Epidermal melanocyte (primary cell): ENCODE measurements around the gene SLC24A3.
A peak's percentile ranks its signal among the peaks of the same experiment; 100 is the strongest.

Source experiments
- DNase-seq: peaks from one replicate; pipeline ENCODE4 v3.0.0; 2011; ENCODE audit warnings: low spot score; ENCODE audit not compliant: insufficient read length

Gene SLC24A3

DNA sequence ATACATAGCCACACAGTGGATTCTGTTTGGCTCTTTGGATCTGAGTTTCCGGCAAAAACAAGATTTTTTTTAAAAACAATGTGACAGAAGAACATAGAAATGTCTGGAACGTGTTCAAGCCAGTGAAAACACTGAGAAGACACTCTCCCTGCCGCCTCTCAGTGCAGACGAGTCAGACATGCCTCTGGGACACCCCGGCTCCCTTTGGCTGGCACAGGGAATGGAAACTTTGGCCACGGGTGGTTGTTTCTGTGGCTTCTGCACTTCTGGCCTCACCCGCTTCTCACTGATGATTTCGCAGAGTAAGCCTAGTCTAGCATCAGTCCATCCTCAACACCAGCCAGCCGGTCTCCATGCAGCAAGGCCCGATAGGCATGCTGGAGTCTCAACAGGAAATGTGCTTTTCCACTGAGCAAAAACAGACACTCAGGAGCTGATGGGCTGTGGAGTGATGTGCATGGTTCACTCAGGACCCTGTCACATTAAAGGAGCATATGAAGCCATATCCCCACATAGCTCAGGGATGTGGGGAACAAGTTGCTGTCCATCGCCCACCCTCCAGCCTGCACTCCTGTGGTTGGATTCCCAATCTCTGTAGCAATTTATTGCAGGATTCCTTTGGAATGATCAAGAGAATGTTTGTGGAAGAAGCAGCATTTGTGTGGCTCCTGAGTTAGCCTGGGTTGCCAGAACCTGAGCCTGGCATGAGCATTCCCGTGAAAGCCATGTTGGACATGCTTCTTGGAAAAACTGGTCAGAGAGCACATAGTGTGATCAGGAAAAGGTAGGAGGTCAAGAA, 283.7 kb downstream of the SLC24A3 start:
- DNase-seq = no peak

- no peak for DNase-seq
Measured at GRCh38 chr20:19497064-19497463, 284.6 kb downstream of the SLC24A3 start.

DNA sequence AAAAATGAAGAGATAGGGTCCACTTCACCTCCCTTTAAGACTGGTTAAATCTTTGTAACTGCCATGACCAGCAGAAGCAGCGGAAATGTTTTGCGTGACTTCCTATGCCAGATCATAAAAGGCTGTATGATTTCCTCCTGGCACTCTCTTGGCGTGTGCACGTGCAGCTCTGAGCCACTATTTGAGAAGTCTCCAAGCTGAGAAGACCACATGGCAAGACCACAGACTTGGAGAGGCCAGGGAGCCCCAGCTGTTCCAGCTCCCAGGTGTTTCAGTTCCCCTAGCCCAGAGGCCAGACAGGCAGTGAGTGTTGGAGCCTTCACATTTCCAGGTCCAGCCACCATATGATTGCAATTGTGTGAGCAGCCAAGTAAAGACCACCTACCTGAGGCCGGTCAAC, 286.3 kb downstream of the SLC24A3 start:
- DNase-seq = no peak

GRCh38 chr20:19501476-19502115, 289.2 kb downstream of the SLC24A3 start:
- DNase-seq = no peak

GRCh38 chr20:19502169-19502568, 289.7 kb downstream of the SLC24A3 start:
- peak; percentile 45 for DNase-seq

GRCh38 chr20:19504251-19504650, 291.8 kb downstream of the SLC24A3 start:
- DNase-seq = no peak

DNA sequence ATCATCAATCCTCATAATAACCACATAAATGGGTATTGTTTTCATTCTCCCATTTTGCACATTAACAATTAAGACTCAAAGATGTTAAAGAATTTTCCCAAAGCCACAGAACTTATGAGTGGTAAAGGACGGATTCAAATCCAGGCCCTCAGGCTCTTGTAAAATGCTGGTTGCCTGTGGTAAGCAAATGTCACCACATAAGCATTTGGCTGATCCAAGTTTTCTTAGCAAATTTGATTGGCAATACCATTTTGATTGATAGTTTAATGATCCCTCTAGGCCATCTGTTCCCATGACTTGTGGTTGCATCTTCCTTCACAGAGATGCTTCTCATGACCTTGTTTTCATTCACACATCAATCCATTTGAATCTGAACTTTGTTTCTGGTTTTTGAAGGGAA, 293.6 kb downstream of the SLC24A3 start:
- peak; percentile 66 for DNase-seq

- DNase-seq = no peak
Measured at GRCh38 chr20:19508449-19508848, 296.0 kb downstream of the SLC24A3 start.

DNA sequence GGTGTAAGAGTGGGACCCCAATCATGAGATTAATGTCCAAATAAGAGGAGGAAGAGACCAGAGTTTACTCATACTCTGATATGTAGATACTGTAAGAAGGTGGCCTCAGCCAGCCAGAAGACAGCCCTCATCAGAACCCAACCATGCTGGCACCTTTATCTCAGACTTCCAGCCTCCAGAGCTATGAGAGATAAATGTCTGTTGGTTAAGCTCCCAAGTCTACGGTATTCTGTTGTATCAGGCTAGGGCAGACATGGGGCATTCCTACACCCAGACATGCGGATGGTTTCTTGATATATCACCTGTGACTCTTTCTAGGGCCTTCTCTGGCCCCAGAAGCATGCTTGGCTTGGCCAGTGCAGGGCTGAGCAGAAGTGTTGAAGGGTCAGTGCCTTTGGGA, 298.2 kb downstream of the SLC24A3 start:
- DNase-seq = no peak

- DNase-seq = no peak
Measured at GRCh38 chr20:19511931-19512330, 299.5 kb downstream of the SLC24A3 start.

GRCh38 chr20:19512886-19513677, 300.6 kb downstream of the SLC24A3 start:
- no peak for DNase-seq

GRCh38 chr20:19515074-19515473, 302.6 kb downstream of the SLC24A3 start:
- no peak for DNase-seq

GRCh38 chr20:19519466-19519865, 307.0 kb downstream of the SLC24A3 start:
- no peak for DNase-seq

GRCh38 chr20:19520261-19520660, 307.8 kb downstream of the SLC24A3 start:
- DNase-seq = no peak

- no peak for DNase-seq
Measured at GRCh38 chr20:19522071-19522801, 309.8 kb downstream of the SLC24A3 start.

- no peak for DNase-seq
Measured at GRCh38 chr20:19522836-19523590, 310.6 kb downstream of the SLC24A3 start.

GRCh38 chr20:19524691-19525090, 312.2 kb downstream of the SLC24A3 start:
- no peak for DNase-seq

- no peak for DNase-seq
Measured at GRCh38 chr20:19527509-19527908, 315.1 kb downstream of the SLC24A3 start.

DNA sequence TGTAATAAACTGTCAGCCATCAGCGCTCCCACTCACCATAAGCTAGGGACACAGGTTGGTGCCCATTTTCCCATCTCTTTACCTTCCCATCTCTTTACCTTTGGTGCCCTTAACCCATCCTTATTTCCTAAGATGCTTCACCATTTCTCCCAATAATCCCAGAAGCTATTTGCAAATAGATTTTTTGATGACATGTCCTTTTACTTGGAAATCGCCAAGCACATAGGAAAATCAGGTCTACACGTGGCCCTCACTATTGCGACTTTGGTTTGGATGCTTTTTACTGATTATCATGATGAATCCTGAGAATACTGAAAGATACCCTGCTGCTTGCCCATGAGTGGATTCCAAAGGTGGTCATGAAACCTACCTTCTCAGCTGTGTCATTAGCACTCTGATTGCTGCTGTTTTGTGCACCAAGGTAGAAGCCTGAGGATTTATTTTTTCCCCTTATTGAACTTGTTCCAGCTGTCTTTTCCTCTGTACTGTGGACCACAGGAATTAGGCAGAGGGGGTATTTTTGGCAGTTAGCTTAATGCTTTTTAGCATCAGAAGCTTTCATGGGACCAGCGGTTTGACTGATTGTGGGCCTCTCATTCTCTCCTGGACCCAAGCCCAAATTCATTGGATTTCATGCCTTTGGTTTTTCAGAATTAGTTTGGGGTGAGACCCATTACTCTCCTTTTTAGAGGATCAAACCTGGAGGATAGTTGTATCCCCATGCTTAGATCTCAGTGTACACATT, 316.0 kb downstream of the SLC24A3 start:
- DNase-seq = no peak

DNA sequence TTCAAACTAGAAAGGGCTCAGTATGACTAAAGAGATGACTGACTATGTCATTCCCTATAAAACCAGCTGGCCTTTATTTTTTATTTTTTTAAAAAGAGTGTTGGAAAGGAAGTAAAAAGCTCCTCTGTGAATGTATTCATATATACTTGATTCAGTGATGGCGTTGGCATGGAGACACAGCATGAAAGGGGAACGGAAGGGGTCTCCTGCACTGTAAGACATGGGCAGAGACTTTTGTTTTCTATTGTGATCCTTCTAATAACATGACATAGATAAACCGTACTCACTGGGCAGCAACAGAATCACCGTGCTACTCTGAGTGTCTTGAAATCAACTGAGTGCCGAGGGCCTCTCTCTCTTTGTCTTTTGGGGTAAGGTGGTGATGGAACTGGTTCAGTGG, 317.6 kb downstream of the SLC24A3 start:
- DNase-seq = no peak
